ENCODE measurements around the gene MALSU1. TPM values are rescaled to one million over a fixed set of nuclear protein-coding genes. Genes with fewer than 3 reads are reported as not detected.
A peak's percentile ranks its signal among the peaks of the same experiment; 100 is the strongest.

Gene MALSU1
- total and polyA plus RNA-seq, 2 of the 13 experiments (the other 11 are each of a cell fraction or from before 2014, with no cell fraction given): 72.0 to 141 TPM

GRCh38 chr7:23336799-23337283 lies 37.7 kb downstream of the MALSU1 start (continued):
- no peak for TF ChIP-seq ZNF143 (CRISPR knock-in tag; IDR thresholded peaks at IDR 0.05)
- TF ChIP-seq AKNA (CRISPR knock-in tag; IDR thresholded peaks at IDR 0.05; ENCODE audit: borderline replicate concordance): no peak
- TF ChIP-seq FOSL1 (CRISPR knock-in tag; IDR thresholded peaks at IDR 0.05; ENCODE audit: borderline replicate concordance): no peak
- TF ChIP-seq NFIC (IDR thresholded peaks at IDR 0.05; ENCODE audit: low read length): peak; percentile 86
- TF ChIP-seq ZNF280B (CRISPR knock-in tag; IDR thresholded peaks at IDR 0.05; ENCODE audit: borderline replicate concordance): no peak
- TF ChIP-seq ZSCAN9 (CRISPR knock-in tag; IDR thresholded peaks at IDR 0.05; ENCODE audit: borderline replicate concordance): 0 out of 2 replicates have a peak, but pooled peaks have one; percentile 44
- TF ChIP-seq ARID4A (CRISPR knock-in tag; IDR thresholded peaks at IDR 0.05; ENCODE audit: borderline replicate concordance): peak; percentile 31; the same call in 1 of the 2 replicates
- TF ChIP-seq GZF1 (CRISPR knock-in tag; IDR thresholded peaks at IDR 0.05): no peak
- no peak for TF ChIP-seq ARID2 (CRISPR knock-in tag; IDR thresholded peaks at IDR 0.05; ENCODE audit: borderline replicate concordance)
- TF ChIP-seq MXD4 (CRISPR knock-in tag; IDR thresholded peaks at IDR 0.05): no peak
- TF ChIP-seq ZNF280D (CRISPR knock-in tag; IDR thresholded peaks at IDR 0.05): no peak; the same call in 1 of the 2 replicates
- no peak for TF ChIP-seq SRY (CRISPR knock-in tag; IDR thresholded peaks at IDR 0.05)
- peak; percentile 52; the same call in 1 of the 2 replicates for TF ChIP-seq PHF21A (CRISPR knock-in tag; IDR thresholded peaks at IDR 0.05)
- no peak for TF ChIP-seq JUN (CRISPR knock-in tag; IDR thresholded peaks at IDR 0.05)
